ENCODE data around the gene PRG2.

GRCh38 chr11:57380975-57381374 is 9.5 kb downstream of the PRG2 start, which contains the start of gene PRG3:
- TF ChIP-seq CTCF (conservative IDR thresholded peaks at IDR 0.05) (no peak), ZFX (IDR thresholded peaks at IDR 0.05) (no peak)

Measured in C4-2B (cell line).